Measurements from ENCODE around the gene TBC1D2B. TPM values are rescaled to one million over a fixed set of nuclear protein-coding genes. Genes with fewer than 3 reads are reported as not detected.

The TBC1D2B gene
- total and polyA plus RNA-seq, 2 donors from 2014 or later = 8.5 to 41.6 TPM

DNA sequence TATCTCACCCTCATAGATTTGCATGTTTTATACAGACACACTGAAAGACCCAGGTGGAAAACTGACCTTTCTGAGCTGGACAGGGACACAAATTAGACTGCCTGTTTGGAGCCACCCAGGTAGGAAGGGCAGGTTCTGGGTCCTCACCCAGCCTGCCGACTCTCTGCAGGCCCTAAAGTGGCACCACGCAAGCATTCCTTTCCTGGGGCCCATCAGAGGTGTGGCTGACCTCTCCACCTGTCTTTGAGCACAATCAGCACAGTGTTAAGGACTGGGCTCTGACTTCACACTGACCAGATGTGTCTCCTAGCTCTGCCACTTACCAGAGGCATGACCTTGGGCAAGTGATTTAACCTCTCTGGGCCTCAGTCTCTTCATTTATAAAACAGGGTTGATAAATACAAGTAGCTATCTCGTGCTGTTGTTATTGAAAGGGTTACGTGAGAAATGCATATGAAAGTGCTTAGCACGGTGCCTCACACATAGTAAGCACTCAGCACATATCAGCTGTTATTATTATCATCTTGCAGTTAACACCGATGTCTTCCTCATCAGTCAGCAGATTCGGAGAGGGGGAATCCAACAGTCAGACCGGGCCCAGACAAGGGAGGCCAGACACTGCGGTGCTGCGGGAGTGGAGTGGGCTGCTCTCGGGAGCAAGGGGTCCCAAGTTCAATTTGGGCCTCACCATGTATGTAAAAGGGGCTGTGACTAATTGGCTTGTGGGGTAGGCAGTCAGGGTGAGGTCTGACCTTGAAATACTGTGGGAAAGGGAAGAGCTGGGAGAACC is 2.0 kb upstream of the TBC1D2B start:
- H3K4me1 ChIP-seq (ENCODE audit: control insufficient read depth in 2 of 3, insufficient read depth in 2 of 3, low read depth in 1 of 3, low read length in 3 of 3) = peaks cover 0 to 19% (median 12%) of the 10 kb centered on the region in 3 donors
- no peak for FAIRE-seq
- TF ChIP-seq, protein P1, sequence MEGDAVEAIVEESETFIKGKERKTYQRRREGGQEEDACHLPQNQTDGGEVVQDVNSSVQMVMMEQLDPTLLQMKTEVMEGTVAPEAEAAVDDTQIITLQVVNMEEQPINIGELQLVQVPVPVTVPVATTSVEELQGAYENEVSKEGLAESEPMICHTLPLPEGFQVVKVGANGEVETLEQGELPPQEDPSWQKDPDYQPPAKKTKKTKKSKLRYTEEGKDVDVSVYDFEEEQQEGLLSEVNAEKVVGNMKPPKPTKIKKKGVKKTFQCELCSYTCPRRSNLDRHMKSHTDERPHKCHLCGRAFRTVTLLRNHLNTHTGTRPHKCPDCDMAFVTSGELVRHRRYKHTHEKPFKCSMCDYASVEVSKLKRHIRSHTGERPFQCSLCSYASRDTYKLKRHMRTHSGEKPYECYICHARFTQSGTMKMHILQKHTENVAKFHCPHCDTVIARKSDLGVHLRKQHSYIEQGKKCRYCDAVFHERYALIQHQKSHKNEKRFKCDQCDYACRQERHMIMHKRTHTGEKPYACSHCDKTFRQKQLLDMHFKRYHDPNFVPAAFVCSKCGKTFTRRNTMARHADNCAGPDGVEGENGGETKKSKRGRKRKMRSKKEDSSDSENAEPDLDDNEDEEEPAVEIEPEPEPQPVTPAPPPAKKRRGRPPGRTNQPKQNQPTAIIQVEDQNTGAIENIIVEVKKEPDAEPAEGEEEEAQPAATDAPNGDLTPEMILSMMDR (IDR thresholded peaks at IDR 0.05; ENCODE audit: borderline replicate concordance, extremely low read depth, insufficient read depth) = no peak
- no peak overlapping the region for H3K27ac ChIP-seq (ENCODE audit: low read depth in 2 of 2, low read length in 2 of 2)
- no peaks in the 10 kb centered on the region for H3K27me3 ChIP-seq (ENCODE audit: control insufficient read depth, insufficient read depth, low read length)
- H3K9ac ChIP-seq (ENCODE audit: low read length in 3 of 3) = no peak overlapping the region
- H3K4me3 ChIP-seq (ENCODE audit: low read length in 3 of 3) = no peak overlapping the region
- H3K9me3 ChIP-seq (ENCODE audit: control insufficient read depth in 2 of 3, insufficient read depth in 1 of 3, low read length in 3 of 3) = no peaks in the 10 kb centered on the region
- DNase-seq = no peak
- intact Hi-C loops (cut with DNase I) = no loop called here
- H3K36me3 ChIP-seq (ENCODE audit: control insufficient read depth in 2 of 3, insufficient read depth in 3 of 3, low read length in 3 of 3) = no peaks in the 10 kb centered on the region

DNA sequence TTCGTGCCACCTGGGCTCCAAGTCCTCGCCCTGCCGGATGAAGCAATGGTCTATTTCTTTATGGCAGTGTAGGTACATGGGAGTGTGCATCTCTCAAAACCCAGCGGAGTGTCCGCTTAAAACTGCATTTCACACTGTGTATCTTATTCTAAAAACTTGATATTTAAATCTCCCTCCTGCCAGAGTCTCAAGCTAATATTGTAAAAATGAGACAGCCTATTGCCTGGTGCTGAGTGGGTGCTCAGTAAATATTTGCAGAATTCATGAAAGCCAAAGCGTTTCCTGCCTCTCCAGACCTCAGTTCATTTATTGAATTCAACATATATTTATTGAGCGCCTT is 330 bp upstream of the TBC1D2B start:
- H3K36me3 ChIP-seq (ENCODE audit: control insufficient read depth in 2 of 3, insufficient read depth in 3 of 3, low read length in 3 of 3) = no peaks in the 10 kb centered on the region
- peak overlapping the region; percentile 63 to 79 (median 76) for H3K4me3 ChIP-seq (ENCODE audit: low read length in 3 of 3)
- TF ChIP-seq, protein P1 (IDR thresholded peaks at IDR 0.05; ENCODE audit: borderline replicate concordance, extremely low read depth, insufficient read depth) = no peak
- FAIRE-seq = no peak
- peak overlapping the region; percentile 41 to 65 (median 43) for H3K9ac ChIP-seq (ENCODE audit: low read length in 3 of 3)
- peak overlapping the region in 1 of 2 donors; percentile 69 for H3K27ac ChIP-seq (ENCODE audit: low read depth in 2 of 2, low read length in 2 of 2)
- peaks cover 0 to 16% (median 6%) of the 10 kb centered on the region in 3 donors for H3K4me1 ChIP-seq (ENCODE audit: control insufficient read depth in 2 of 3, insufficient read depth in 2 of 3, low read depth in 1 of 3, low read length in 3 of 3)
- intact Hi-C loops (cut with DNase I) = no loop called here
- DNase-seq = no peak
- H3K9me3 ChIP-seq (ENCODE audit: control insufficient read depth in 2 of 3, insufficient read depth in 1 of 3, low read length in 3 of 3) = no peaks in the 10 kb centered on the region
- no peaks in the 10 kb centered on the region for H3K27me3 ChIP-seq (ENCODE audit: control insufficient read depth, insufficient read depth, low read length)

DNA sequence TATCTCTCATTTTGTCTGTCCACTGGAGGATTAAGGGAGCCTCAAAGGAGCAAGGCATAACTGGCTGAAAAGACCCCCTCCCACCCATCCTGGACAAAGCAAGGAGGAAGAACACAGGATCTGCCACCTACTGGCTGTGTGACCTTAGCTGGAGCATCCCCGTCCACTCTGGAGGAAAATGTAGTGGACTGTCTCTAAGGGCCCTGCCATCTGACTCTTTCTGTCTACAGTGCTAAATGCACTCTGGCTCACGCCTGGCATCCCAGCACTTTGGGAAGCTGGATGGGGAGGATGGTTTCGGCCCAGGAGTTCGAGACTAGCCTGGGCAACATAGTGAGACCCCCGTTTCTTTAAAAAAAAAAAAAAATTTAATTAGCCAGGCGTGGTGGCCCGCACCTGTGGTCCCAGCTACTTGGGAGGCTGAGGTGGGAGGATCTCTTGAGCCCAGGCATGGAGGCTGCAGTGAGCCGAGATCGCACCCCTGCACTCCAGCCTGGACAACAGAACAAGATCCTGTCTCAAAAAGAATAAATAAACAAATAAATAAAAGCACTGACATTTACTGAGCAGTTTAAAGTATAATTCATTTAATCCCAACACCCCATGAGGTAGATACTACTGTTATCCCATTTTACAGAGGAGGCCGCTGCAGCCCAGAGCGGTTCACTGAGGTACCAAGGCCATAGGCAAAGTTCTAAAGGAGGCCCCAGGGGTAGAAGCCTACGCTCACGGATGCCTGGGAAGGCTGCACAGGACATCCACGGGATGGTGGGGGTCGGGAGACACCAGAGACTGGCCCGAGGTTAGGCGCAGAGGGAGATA is 1.1 kb downstream of the TBC1D2B start:
- no peak for FAIRE-seq
- Histone ChIP-seq H3K9ac (ENCODE audit: low read length in 3 of 3) (peak overlapping the region; percentile 44 to 86 (median 82)), H3K27ac (ENCODE audit: low read depth in 2 of 2, low read length in 2 of 2) (peak overlapping the region; percentile 87 to 93), H3K4me1 (ENCODE audit: control insufficient read depth in 2 of 3, insufficient read depth in 2 of 3, low read depth in 1 of 3, low read length in 3 of 3) (peaks cover 5 to 18% (median 15%) of the 10 kb centered on the region in 3 donors), H3K9me3 (ENCODE audit: control insufficient read depth in 2 of 3, insufficient read depth in 1 of 3, low read length in 3 of 3) (no peaks in the 10 kb centered on the region), H3K36me3 (ENCODE audit: control insufficient read depth in 2 of 3, insufficient read depth in 3 of 3, low read length in 3 of 3) (no peaks in the 10 kb centered on the region), H3K27me3 (ENCODE audit: control insufficient read depth, insufficient read depth, low read length) (no peaks in the 10 kb centered on the region), H3K4me3 (ENCODE audit: low read length in 3 of 3) (peak overlapping the region; percentile 61 to 89 (median 85))
- TF ChIP-seq, protein P1 (IDR thresholded peaks at IDR 0.05; ENCODE audit: borderline replicate concordance, extremely low read depth, insufficient read depth) = no peak
- DNase-seq = peak in 2 of 5 donors; percentile 44 to 55
- intact Hi-C loops (cut with DNase I) = no loop called here
